Stimulated activated CD4-positive, alpha-beta T cell treated with anti-CD3 and anti-CD28 coated beads, Interleukin-12 subunit alpha, Interleukin-12 subunit beta, amount 100 ng/mL, for 24 hours (primary cell): Measurements from ENCODE around the gene FBXW5.

Experiments used
- DNase-seq, 2 experiments: peaks; one replicate each; pipeline ENCODE4 v3.0.0-alpha.2; 2020; ENCODE audit warnings: low read depth in 2 of 2

FBXW5 gene

DNA sequence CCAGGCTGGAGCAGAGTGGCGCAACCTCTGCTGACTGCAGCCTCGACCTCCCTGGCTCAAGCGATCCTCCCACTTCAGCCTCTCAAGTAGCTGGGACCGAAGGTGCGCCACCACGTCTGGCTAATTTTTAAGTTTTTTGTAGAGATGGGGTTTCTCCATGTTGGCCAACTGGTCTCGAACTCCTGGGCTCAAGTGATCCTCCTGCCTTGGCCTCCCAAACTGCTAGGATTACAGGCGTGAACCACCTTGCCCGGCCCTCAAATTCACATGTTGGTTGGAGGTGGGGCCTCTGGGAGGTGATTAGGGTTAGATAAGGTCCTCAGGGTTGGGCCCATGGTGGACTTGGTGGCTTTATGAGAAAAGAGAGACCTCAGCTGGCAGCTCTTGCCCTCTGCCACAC lies 17.6 kb upstream of the FBXW5 start:
- DNase-seq, result no peak

- DNase-seq, result no peak
These were observed 16.9 kb upstream of the FBXW5 start for GRCh38 chr9:136961279-136962065.

DNA sequence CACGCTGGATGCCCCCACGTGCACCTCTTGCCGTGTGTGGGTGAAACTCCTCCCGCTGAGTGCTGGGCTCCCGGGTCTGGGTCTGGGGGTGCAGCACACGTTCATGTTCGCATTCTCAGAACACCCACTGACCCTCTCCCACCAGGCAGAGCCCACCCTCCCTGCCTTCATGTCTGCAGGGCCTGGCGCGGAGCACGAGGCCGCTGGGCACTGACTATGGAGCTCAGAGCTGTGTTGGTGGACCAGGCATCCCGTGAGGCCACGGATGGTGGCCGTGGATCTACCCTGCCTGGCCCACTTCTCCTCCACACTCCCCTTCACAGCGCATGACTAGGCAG lies 16.4 kb upstream of the FBXW5 start:
- DNase-seq, result no peak

DNA sequence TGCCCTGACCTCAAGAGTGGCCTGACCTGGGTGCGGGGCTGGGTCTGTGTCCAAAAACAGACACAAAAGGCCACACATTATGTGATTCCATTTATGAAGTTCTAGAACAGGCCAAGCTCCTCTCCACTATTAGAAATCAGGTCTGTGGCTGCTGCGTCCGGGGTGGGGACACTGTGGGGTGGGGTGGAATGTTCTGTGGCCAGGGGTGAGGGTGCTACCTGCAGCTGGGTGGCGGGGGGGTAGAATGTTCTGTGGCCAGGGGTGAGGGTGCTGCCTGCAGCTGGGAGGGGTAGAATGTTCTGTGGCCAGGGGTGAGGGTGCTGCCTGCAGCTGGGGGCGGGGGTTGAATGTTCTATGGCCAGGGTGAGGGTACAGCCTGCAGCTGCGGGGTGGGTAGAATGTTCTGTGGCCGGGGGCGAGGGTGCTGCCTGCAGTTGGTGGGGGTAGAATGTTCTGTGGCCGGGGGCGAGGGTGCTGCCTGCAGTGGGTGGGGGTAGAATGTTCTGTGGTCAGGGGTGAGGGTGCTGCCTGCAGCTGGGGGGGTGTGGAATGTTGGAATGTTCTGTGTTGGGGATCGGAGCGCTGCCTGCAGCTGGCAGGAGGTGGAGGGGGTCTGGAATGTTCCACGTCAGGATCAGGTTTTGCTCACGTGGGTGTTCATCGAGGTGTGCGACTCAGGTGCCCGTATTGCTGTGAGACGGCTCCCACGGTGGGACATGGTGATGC lies 15.8 kb upstream of the FBXW5 start:
- no peak for DNase-seq

GRCh38 chr9:136958898-136959850 lies 14.6 kb upstream of the FBXW5 start:
- no peak for DNase-seq

GRCh38 chr9:136958473-136958872 lies 13.9 kb upstream of the FBXW5 start:
- no peak for DNase-seq

DNA sequence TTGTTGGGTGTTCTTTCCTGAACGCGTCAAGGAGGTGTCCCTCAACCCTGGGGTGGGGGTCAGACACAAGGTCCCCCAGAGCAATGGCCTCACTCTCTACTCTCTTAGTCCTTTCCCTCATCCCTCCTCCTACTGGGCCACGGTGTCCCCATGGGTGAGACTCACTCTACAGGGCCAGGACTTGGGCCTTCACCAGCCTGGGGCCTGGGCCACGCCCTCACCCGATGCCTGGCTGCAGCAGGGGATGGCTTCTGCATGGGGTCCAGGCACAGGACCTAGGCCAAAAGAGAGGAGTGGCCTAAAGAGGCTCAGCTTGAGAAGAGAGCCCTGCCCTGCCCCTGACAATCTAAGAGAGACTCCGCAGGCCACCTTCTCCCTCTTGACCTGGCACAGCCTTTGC lies 13.4 kb upstream of the FBXW5 start:
- no peak for DNase-seq

DNA sequence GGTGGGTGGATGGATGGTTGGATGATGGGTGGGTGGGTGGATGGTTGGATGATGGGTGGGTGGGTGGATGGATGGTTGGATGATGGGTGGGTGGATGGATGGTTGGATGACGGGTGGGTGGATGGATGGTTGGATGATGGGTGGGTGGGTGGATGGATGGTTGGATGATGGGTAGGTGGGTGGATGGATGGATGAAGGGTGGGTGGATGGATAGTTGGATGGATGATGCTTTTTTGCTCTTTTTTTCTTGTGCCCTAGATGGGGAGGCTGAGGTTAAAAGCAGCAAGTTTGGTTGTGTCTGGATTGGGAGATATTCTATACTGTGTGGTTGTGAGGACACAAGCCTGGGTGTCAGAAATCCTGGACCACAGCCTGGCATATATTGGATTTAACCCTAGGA lies 12.9 kb upstream of the FBXW5 start:
- DNase-seq, result no peak

- DNase-seq, result no peak
These were observed 12.1 kb upstream of the FBXW5 start for GRCh38 chr9:136956604-136957003.

GRCh38 chr9:136955943-136956335 lies 11.4 kb upstream of the FBXW5 start:
- no peak for DNase-seq

DNA sequence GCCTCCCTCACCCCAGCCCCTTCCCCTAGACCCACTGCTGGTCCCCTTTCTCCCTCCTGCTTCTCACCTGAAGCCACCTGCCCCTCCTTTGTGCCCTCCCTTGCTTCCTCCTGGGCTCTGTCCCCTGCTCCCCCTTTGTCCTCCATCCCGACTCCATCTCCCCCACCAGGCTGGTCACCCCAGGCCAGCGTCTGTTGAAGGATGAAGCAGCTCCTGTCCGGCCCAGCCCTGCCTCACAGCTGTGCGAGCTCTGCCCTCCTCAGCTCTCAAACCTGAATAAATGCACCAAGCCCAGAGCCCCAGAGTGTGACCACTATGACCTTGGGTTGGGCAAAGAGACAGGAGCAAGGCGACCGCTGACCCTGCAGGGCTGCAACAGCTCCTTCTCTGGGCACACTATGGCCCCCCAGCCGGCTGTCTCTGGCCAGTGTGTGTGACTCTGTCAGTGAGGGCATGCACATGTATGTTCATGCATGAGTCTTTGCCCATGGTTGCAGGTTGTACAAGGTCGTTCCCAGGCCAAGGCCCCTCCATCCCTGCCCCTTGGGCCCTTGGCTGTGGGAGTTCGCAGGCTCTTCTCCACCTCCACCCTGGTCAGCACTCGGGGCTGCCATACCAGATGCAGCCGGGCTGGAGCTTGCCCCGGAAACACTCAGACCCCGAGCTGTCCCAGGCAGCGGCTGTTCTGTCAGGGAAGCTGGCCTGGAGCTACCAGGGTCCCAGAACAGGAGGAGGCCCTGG lies 10.8 kb upstream of the FBXW5 start:
- DNase-seq, result no peak

DNA sequence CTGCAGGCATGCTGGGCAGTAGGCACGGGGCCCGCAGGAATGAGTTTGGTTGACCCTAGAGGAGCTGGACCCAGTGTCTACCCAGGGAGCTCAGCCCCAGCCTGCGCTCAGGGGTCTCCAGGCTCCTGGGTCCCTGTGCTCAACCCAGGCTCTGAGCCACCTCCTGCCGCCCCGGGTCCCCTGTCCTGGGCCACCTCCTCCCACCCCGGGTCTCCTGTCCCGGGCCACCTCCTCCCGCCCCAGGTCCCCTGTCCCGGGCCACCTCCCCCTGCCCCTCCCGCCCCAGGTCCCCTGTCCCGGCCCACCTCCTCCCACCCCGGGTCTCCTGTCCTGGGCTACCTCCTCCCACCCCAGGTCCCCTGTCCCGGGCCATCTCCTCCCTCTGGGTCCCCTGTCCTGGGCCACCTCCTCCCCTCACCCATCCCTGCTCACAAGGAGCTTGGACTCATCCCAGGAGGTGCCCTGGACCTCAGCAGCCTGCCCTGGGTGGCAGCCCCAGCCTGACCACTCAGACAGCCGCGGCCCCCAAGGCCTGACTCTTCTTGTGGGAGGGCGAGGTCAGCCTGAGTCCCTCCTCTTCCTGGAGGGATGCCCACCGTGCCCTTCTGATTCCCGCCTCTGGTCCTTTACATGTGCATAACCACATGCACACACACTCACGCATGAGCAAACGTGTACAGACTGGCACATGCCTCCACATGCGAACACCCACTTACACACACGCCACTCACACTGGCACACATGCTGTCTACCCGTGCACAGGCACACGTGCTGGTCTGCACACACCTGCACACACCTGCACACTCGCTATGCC lies 9.9 kb upstream of the FBXW5 start:
- no peak for DNase-seq

- DNase-seq, result no peak
These were observed 9.3 kb upstream of the FBXW5 start for GRCh38 chr9:136953771-136954269.

DNA sequence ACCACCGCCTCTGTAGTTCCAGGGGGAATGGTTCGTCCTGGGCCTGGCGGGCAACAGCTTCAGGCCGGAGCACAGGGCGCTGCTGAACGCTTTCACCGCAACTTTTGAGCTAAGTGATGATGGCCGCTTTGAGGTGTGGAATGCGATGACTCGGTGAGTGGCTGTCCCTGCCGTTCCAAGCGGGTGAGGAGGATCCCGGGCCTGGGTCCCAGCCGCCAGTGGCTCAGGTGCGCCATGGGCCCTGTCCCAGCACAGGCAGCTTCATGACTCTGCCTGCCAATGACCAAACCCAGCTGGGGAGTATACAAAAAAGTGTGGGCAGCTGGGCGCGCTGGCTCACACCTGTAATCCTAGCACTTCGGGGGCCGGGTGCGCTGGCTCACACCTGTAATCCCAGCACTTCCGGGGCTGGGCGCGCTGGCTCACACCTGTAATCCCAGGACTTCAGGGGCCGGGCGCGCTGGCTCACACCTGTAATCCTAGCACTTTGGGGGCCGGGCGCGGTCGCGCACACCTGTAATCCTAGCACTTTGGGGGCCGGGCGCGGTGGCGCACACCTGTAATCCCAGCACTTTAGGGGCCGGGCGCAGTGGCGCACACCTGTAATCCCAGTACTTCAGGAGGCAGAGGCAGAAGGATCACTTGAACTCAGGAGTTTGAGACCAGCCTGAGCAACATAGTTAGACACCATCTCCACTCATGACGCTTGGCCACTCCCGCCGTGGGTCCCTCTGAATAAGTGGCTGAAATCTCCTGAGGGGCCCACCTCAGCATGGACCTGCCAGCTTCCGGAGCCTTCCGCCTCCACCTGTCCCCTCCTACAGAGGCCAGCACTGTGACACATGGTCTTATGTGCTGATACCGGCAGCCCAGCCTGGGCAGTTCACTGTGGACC lies 8.6 kb upstream of the FBXW5 start:
- no peak for DNase-seq

DNA sequence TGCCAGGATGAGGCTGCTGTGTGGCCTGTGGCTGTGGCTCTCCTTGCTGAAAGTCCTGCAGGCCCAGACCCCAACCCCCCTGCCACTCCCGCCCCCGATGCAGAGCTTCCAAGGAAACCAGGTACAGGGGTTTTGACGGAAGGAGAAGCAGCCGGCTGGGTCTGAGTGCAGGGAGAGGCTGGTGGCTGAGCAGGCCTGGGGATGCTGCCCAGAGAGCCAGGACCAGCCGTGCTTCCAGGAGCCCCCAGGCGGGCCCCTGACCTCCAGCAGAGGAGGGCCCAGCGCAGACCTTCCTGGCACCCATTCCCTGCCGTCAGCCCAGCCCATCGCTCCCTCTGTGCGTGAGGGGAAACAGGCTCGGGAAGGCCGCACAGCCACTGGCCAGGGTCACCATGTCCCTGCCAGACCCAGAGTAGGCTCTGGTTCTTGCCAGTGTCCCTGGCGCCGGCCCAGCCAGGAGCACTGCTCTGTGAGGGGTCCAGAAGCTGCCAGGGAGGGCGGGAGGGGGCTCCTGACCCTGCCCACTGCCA lies 7.8 kb upstream of the FBXW5 start:
- no peak for DNase-seq

DNA sequence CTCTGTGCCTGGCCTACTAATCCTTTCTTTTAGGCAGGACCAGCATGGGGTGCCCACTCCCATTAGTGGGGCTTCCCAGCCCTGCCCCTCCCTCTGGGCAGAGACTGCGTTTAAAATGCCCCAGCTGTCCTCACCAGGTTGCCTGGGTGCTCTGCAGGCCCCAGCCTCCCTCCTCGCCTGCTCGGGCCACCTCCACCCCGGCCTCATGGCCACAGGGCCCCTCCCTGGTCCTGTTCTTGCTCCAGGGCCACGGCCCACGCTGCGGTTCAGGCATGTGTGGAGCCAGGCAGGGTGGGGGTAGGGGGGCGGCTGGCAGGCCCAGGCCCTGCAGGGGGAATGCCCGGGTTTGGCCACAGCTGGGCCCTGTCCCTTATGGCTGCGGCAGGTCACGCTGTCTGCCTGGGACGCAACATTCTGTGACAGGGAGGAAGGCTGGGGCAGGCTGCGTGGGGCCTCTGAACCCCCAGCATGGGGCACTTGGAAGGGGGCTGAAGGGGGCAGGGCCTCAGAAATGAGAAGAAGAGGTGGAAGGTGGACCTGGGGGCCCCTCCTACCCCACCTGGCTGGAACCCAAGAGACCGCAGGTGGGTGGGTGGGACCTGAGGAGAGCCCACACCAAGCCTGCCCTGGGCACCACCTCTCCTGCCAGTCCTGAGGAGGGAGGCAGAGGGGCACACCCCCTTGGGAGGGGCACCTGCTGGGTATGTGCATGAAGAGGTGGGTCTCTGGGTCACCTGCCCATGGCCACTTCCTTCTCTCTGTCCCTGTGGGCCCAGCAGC lies 7.2 kb upstream of the FBXW5 start, which contains the start of gene LCN12:
LCN12 (plus strand) TSS at position 733 of the 780 bp plus-strand sequence. CDS start 55 bp downstream, outside the sequence.
- DNase-seq, result no peak

DNA sequence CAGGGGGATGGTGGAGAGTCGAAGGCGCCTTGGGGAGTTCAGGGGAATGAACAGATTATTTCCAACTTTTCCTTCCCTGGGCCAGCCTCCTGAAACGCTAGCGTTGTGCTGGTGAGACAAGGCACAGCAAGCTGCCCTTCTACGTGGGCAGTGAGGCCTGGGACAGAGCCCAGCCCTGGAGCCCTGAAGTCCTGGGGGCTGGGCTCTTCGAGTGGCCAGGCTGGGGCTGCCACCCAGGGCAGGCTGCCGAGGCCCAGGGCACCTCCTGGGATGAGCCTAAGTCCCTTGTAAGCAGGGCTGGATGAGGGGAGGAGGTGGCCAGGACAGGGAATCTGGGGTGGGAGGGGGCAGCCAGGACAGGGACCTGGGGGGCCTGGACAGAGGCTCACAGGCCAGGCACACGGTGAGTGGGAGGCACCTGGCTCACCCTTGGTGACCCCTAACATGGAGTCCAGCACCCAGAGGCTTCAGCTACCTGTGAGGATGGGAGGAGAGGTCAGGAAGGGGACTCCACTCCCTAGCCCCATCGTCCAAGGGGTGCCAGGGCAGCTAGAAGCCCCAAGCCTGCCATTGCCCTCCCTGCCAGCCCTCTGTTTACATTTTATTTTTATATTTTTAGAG lies 6.2 kb upstream of the FBXW5 start:
- DNase-seq, result no peak
